IPS-15b (cell line): ENCODE data around the gene KCNJ14.

Experiments used
- H3K27me3 ChIP-seq: one replicate; pipeline ENCODE4 v1.6.1; 2013; ENCODE audit warnings: low read length; ENCODE audit not compliant: control insufficient read depth, insufficient read depth
- H3K36me3 ChIP-seq: one replicate; pipeline ENCODE4 v1.6.1; 2013; ENCODE audit warnings: low read length; ENCODE audit not compliant: control insufficient read depth, insufficient read depth
- H3K4me1 ChIP-seq: one replicate; pipeline ENCODE4 v1.6.1; 2013; ENCODE audit warnings: mild to moderate bottlenecking, low read length; ENCODE audit not compliant: control insufficient read depth, insufficient read depth
- H3K4me3 ChIP-seq: one replicate; pipeline ENCODE4 v1.5.1; 2013; ENCODE audit warnings: low read depth, low read length
- H3K9ac ChIP-seq: one replicate; pipeline ENCODE4 v1.6.1; 2013; ENCODE audit warnings: low read depth, mild to moderate bottlenecking, low read length
- H3K9me3 ChIP-seq: one replicate; pipeline ENCODE4 v1.6.1; 2013; ENCODE audit warnings: mild to moderate bottlenecking, low read length; ENCODE audit not compliant: control insufficient read depth, insufficient read depth

The KCNJ14 gene

GRCh38 chr19:48508729-48509411 is 53.5 kb downstream of the KCNJ14 start:
- no peak overlapping the region for H3K9ac ChIP-seq
- H3K36me3 ChIP-seq, result no peaks in the 10 kb centered on the region
- H3K4me3 ChIP-seq, result no peak overlapping the region
- H3K4me1 ChIP-seq, result peaks cover 8% of the 10 kb centered on the region
- H3K9me3 ChIP-seq, result no peaks in the 10 kb centered on the region
- peaks cover 14% of the 10 kb centered on the region for H3K27me3 ChIP-seq

DNA sequence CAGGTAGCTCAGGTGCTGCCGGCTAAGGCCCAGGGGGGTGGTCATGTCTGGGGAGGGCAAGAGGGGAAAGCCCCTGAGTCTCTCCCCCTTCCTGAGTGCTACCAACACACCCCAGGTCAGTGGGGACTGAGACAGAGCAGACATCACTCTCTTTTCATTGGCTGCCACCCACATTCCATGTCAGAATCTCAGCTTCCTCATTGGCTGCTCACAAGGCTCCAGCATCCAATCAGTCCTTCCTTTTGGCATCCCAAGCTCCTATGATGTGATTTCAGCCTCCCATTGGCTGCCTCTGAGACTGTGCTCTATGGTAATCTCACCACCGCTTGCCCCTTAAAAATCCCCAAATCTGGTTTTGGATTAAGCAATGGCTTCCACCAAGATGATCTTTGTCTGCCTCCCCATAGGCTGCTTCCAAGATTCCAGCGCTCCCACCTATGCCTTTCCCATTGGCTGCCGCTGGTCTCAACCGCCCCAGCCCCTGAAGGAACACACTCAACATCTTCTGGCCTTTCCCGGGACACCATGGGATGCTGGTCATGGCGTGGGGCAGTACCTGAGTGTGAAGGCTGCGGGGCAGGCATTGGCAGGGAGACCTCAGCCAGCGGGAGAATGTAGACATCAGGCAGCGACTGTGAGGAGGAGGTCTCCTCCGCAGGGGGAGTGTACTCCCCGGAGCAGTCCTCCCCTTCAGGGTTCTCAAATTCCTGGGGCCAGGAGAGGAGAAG is 54.3 kb downstream of the KCNJ14 start:
- H3K36me3 ChIP-seq, result no peaks in the 10 kb centered on the region
- H3K9me3 ChIP-seq, result no peaks in the 10 kb centered on the region
- peaks cover 14% of the 10 kb centered on the region for H3K27me3 ChIP-seq
- peaks cover 8% of the 10 kb centered on the region for H3K4me1 ChIP-seq
- H3K9ac ChIP-seq, result no peak overlapping the region
- H3K4me3 ChIP-seq, result peak overlapping the region; percentile 72

DNA sequence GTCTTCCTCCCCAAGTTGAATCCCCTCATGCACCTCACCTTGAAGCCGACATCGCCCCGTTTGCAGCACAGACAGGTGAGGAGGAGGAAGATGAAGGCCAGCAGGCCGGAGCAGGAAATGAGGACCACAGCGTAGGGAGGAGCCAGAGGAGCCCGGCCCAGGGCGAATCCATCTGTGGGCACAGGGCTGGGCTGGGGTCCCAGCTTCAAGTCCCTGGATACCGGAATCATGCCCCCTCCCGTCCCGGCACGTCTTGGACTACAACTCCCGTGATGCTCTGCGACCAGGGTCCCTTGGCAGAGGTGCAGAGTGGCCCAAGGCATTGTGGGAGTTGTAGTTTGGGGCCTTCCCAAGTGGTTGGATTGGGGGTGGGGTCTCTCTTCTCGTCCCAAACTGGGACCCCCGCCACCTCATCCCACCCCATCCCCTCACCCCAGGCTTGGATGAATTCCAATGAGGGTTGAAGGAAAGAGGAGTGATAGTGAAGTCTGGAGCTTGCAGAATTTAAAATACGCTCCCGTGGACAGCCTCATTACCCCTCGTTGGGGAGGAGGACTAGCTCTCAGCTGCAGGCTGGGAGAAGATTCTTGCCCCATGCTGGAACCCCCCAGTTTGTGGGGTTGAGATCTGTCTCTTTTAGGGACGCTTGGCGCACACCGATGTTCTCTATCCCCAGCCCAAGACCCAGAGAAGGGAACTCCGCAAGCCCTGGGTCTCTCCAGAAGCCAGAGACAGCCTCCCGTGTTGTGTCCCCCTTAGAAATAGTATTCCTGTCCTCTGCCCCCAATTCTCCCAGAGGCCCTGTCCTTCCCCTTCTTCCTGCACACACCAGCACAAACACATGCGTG is 55.3 kb downstream of the KCNJ14 start:
- H3K4me3 ChIP-seq, result peak overlapping the region; percentile 72
- H3K27me3 ChIP-seq, result peaks cover 14% of the 10 kb centered on the region
- H3K4me1 ChIP-seq, result peaks cover 8% of the 10 kb centered on the region
- H3K9ac ChIP-seq, result no peak overlapping the region
- H3K36me3 ChIP-seq, result no peaks in the 10 kb centered on the region
- H3K9me3 ChIP-seq, result no peaks in the 10 kb centered on the region

- H3K9me3 ChIP-seq, result no peaks in the 10 kb centered on the region
- peak overlapping the region; percentile 30 for H3K4me3 ChIP-seq
- no peak overlapping the region for H3K9ac ChIP-seq
- peaks cover 14% of the 10 kb centered on the region for H3K27me3 ChIP-seq
- peaks cover 8% of the 10 kb centered on the region for H3K4me1 ChIP-seq
- H3K36me3 ChIP-seq, result no peaks in the 10 kb centered on the region
Measured at GRCh38 chr19:48511321-48511731, 56.0 kb downstream of the KCNJ14 start.

DNA sequence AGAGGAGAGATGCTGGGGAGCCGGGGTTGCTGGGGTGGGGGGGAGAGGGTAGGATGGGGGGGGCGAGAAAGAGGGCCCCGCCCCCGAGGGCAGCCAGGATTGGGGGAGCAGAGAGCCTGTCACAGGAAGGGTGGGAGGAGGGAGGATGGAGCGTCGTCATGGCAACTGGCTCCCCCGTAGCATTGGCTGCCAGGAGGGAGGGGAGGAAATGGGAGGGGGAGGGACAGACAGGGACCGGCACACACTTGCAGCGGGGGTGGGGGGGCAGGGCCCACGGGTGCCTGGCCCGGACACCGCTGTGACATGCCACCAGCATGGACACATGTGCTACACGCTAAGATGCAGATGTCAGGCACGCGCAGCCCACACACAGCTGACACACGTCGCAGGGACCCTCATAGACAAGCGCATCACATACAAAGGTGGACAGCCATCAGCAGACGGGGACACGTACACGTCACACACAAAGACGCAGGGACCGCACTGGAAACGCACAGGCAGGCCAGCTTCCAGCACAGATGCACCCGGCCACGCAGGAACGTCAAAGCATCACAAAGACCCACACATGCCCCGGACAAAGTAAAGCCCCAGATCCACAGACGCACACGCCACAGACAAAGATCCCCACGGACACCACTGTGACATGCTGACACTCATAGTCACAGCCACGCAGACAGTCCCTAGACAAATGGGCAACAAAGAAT is 56.6 kb downstream of the KCNJ14 start, which contains the start of gene LMTK3:
Gene LMTK3 (minus strand): TSS at position 36 of the 704 bp plus-strand sequence. CDS start 259 bp downstream, outside the sequence.
- no peaks in the 10 kb centered on the region for H3K36me3 ChIP-seq
- H3K4me3 ChIP-seq, result peak within 1 kb of the TSS; percentile 72
- no peak within 1 kb of the TSS for H3K9ac ChIP-seq
- peaks cover 14% of the 10 kb centered on the region for H3K27me3 ChIP-seq
- H3K9me3 ChIP-seq, result no peaks in the 10 kb centered on the region
- H3K4me1 ChIP-seq, result peaks cover 8% of the 10 kb centered on the region

DNA sequence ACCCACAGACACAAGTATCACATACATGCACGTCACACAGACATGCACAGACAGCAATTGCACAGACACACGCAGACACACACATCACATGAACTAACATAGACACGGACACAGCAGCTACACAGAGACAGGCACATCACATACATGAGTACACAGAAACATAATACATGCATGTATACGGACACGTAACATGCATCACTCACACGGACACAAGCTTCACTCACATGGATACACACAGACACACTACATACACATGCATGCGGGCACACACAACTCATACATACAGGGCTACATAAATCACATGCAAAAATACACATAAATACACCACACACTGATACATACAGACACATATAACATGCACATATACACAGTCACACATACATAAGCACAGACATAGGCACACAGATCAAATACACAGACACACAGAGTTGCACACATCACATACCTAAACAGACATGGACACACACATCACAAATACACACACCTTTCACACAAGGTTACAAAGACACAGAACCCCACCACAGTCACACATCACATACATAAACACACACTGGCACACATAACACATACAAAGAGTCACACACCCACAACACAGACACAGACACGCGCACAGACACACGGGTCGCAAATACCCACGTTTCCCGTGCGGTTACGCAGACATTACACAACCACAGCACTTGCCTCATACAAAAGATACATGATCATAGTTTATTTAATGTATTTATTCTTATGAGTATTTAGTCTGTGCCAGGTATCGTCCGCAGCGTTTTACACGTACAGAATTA is 57.3 kb downstream of the KCNJ14 start:
- H3K27me3 ChIP-seq, result peaks cover 14% of the 10 kb centered on the region
- no peaks in the 10 kb centered on the region for H3K36me3 ChIP-seq
- H3K4me3 ChIP-seq, result peak overlapping the region; percentile 63
- H3K9me3 ChIP-seq, result no peaks in the 10 kb centered on the region
- no peak overlapping the region for H3K9ac ChIP-seq
- H3K4me1 ChIP-seq, result peaks cover 8% of the 10 kb centered on the region

- Histone ChIP-seq H3K27me3 (peaks cover 14% of the 10 kb centered on the region), H3K9ac (no peak overlapping the region), H3K36me3 (no peaks in the 10 kb centered on the region)
Measured at GRCh38 chr19:48513289-48514122, 58.1 kb downstream of the KCNJ14 start.

GRCh38 chr19:48514123-48514458 is 58.7 kb downstream of the KCNJ14 start:
- no peak overlapping the region for H3K9ac ChIP-seq
- no peaks in the 10 kb centered on the region for H3K36me3 ChIP-seq
- H3K9me3 ChIP-seq, result no peaks in the 10 kb centered on the region
- H3K27me3 ChIP-seq, result peaks cover 14% of the 10 kb centered on the region
- peaks cover 8% of the 10 kb centered on the region for H3K4me1 ChIP-seq
- peak overlapping the region; percentile 63 for H3K4me3 ChIP-seq

More at GRCh38 chr19:48513289-48514122, 58.1 kb downstream of the KCNJ14 start:
- Histone ChIP-seq H3K9me3 (no peaks in the 10 kb centered on the region), H3K4me1 (peaks cover 8% of the 10 kb centered on the region), H3K4me3 (peak overlapping the region; percentile 63)

DNA sequence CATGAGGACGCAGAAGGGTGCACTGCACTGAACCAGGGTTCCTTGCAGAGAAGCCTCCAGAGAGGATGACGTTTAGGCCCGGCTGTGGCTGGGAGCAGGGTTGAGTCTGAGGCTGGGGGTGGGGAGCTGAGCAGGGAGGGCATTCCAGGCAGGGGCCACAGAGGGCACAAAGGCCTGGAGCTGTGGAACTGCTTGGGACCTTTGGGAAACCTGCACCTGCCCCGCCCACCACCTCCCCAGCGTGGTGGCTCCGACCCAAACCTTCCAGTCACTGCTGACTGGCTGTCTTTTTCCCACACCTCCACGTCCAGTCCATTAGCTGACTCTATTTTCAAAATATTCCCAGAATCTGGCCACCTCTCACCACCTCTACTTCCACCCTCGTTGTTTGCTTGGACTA is 61.2 kb downstream of the KCNJ14 start:
- no peaks in the 10 kb centered on the region for H3K9me3 ChIP-seq
- H3K27me3 ChIP-seq, result peaks cover 14% of the 10 kb centered on the region
- H3K4me1 ChIP-seq, result peaks cover 2% of the 10 kb centered on the region
- no peak overlapping the region for H3K4me3 ChIP-seq
- no peak overlapping the region for H3K9ac ChIP-seq
- H3K36me3 ChIP-seq, result no peaks in the 10 kb centered on the region
